GM10248 (cell line): ENCODE measurements around the gene CTNNBL1.

Experiments
- CTCF ChIA-PET: fragments of 300-600 bp; sonication (Branson Sonifier 250); formaldehyde crosslinking; extraction: SDS; loops from one replicate; lab custom pipeline; 2021; ENCODE audit warnings: antibody characterized with exemption; lab: Yijun Ruan, JAX
- POLR2A ChIA-PET: fragments of 350-650 bp; sonication (Branson Sonifier 250); formaldehyde crosslinking; extraction: SDS; loops from one replicate; lab custom pipeline; 2020; ENCODE audit warnings: antibody characterized with exemption; lab: Yijun Ruan, JAX
- DNase-seq: peaks from one replicate; pipeline ENCODE4 v3.0.0; 2012; ENCODE audit errors: extremely low spot score
- TF ChIP-seq, protein P1 (sequence below): IDR thresholded peaks from 2 replicates; pipeline ENCODE4 v1.5.1; 2012; ENCODE audit warnings: mild to moderate bottlenecking, low read depth; ENCODE audit errors: extremely low read depth, missing control alignments, control extremely low read depth

The CTNNBL1 gene

DNA sequence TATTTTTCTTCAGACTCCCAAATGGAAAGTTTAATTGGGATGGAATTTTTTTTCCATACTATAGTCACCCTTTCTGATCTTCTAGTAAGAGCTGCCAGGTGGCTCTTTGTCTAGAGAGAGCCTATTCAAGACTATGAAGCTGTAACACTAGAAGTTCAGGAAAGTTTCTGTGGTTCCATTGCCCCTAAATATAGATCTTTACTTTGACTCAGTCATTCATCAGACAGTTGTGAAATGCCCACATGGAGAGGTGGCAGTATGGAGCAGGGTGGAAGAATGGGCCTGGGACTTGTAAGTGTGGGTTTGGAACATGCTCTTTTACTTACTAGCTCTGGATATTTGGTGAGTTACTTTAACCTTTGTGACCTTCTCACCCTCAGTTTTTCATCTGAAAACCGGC is 87.8 kb downstream of the CTNNBL1 start:
- TF ChIP-seq, protein P1, sequence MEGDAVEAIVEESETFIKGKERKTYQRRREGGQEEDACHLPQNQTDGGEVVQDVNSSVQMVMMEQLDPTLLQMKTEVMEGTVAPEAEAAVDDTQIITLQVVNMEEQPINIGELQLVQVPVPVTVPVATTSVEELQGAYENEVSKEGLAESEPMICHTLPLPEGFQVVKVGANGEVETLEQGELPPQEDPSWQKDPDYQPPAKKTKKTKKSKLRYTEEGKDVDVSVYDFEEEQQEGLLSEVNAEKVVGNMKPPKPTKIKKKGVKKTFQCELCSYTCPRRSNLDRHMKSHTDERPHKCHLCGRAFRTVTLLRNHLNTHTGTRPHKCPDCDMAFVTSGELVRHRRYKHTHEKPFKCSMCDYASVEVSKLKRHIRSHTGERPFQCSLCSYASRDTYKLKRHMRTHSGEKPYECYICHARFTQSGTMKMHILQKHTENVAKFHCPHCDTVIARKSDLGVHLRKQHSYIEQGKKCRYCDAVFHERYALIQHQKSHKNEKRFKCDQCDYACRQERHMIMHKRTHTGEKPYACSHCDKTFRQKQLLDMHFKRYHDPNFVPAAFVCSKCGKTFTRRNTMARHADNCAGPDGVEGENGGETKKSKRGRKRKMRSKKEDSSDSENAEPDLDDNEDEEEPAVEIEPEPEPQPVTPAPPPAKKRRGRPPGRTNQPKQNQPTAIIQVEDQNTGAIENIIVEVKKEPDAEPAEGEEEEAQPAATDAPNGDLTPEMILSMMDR, result no peak
- ChIA-PET POLR2A (no interaction called here), CTCF (interaction anchor here (0.8 to 2.4 kb wide), 5 partner anchors 8 to 23 kb away, joined by 3 to 7 read pairs (median 5); no protein-coding TSS in a partner anchor)
- no peak for DNase-seq

DNA sequence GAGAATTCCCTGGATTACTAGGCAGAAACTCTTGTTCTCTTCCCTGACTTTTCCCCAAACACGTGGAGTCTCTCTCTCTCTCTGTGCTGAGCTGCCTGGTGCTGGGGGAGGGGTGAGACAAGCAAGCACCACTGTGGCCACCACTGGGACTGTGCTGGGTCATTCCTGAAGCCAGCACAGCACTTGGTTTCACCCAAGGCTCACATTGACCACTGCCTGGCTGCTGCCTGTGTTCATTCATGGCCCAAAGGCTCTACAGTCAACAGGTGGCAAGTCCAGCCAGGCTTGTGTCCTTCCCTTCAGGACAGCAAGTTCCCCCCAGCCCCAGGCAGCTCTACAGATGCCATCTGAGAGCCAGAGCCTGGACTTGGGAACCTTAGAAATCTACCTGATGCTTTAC is 92.2 kb downstream of the CTNNBL1 start:
- CTCF ChIA-PET, result interaction anchor here (1.0 to 1.3 kb wide), 2 partner anchors 13 to 15 kb away, joined by 3 to 4 read pairs; no protein-coding TSS in a partner anchor

DNA sequence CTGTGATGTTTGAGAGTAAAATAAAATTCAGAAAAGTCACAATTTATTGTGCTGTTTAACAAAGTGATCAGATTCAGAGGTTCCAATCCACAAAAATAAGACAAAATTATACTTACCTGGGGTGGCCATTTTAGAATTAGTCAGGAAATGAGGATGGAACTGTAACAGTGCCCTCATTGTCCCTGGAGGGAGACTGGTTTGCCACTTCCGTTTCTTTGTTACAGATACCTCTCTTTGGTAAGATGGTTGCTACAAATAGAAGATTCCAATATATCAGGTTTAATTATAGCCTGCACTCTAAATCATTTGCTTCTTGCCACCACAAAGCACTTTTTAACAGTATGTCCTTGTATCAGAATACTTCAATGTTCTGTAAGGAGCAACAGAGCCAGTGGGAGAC is 95.6 kb downstream of the CTNNBL1 start:
- TF ChIP-seq, protein P1, result no peak
- no peak for DNase-seq
- POLR2A ChIA-PET, result no interaction called here

More for the DNA sequence above, 92.2 kb downstream of the CTNNBL1 start:
- POLR2A ChIA-PET, result no interaction called here
- TF ChIP-seq, protein P1, result no peak
- no peak for DNase-seq

DNA sequence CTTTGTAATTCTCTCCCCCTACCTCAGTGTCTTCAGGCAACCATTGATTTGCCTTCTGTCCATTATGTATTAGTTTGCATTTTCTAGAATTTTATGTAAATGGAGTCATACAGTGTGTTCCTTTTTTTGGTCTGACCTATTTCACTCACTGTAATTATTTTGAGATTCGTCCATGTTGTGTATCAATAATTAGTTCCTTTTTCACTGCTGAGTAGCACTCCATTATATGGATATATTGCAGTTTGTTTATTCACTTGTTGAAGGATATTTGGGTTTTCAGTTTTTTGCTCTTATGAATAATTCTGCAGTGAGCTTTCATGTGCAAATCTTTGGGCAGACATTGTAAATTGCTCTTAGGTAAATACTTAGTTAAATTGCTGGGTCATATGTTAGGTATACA is 97.1 kb downstream of the CTNNBL1 start:
- POLR2A ChIA-PET, result no interaction called here
- TF ChIP-seq, protein P1, result no peak
- no peak for DNase-seq
- CTCF ChIA-PET, result interaction anchor here (1.6 to 2.4 kb wide), 2 partner anchors 10 to 13 kb away, joined by 6 to 7 read pairs; no protein-coding TSS in a partner anchor

More for the DNA sequence above, 95.6 kb downstream of the CTNNBL1 start:
- CTCF ChIA-PET, result interaction anchor here (1.6 to 2.4 kb wide), 4 partner anchors 8 to 22 kb away, joined by 3 to 7 read pairs (median 5); no protein-coding TSS in a partner anchor

DNA sequence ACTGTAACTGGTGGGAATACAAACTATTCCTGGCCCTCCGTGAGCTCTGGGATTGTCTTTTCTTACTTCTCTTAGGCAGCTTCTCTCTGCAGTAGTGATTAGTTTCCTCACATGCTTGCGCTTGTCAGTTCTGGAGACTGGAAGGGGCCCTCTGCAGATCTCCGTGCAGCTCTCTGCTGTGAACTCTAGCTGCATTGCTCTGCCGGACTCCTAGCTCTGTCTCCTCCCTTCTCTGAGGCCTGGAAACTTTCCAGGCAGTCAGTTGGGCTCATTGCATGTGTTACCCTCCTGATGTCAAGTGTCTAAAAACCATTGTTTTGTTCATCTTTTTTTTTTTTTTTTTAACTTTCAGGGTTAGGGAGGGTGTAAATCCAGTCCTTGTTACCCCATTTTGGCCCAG is 102.3 kb downstream of the CTNNBL1 start:
- DNase-seq, result no peak
- CTCF ChIA-PET, result interaction anchor here (0.9 to 1.9 kb wide), 4 partner anchors 10 to 87 kb away, joined by 3 to 7 read pairs (median 3); no protein-coding TSS in a partner anchor
- TF ChIP-seq, protein P1, result no peak
- POLR2A ChIA-PET, result no interaction called here

DNA sequence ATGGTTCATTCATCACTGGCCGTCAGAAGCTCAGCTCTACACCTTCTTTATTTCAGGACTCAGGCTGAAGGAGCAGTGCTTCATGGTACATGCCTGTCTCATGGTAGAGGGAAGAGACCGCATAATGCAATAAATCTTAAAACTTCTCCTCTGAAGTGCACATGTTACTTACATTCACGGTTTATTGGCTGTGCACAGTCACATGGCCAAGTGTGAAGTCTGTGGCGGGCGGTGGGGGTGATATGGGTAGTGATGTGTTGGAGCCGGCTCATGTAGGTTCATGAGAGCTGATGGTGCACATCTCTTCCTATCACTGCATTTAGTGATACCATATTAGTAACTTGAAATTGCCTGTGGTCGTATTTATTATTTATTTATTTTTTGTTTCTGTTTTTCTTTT is 102.9 kb downstream of the CTNNBL1 start:
- TF ChIP-seq, protein P1, result no peak
- ChIA-PET POLR2A (no interaction called here), CTCF (interaction anchor here (1.2 to 1.9 kb wide), 3 partner anchors 9 to 16 kb away, joined by 3 to 7 read pairs (median 4); no protein-coding TSS in a partner anchor)
- DNase-seq, result no peak
